ENCODE measurements around the gene INPP1.
"Not testable (repeated sequence)": the region's sequence is repeated elsewhere in the genome, so short reads cannot be mapped to it uniquely, and the experiment has no call there.

GRCh38 chr2:190297880-190298279 lies 45.5 kb upstream of the INPP1 start:
- TF ChIP-seq CTCF (conservative IDR thresholded peaks at IDR 0.05; ENCODE audit: low read length); EZH2phosphoT487 (IDR thresholded peaks at IDR 0.05; ENCODE audit: borderline replicate concordance): not testable (repeated sequence)

Measured in Loucy (cell line).